Liver (tissue), 9 donors: ENCODE measurements around the gene BLNK. TPM values are rescaled to one million over a fixed set of nuclear protein-coding genes. Genes with fewer than 3 reads are reported as not detected.

ENCODE experiments used
- DNase-seq: peaks from one replicate; pipeline ENCODE4 v3.0.0-alpha.2; 2017; ENCODE audit warnings: low spot score
- H3K27ac ChIP-seq, 2 donors: one replicate each; pipeline ENCODE4 v1.7.0; 2013; ENCODE audit warnings: inconsistent platforms in 2 of 2, low read length in 2 of 2, control low read depth in 1 of 2, low read depth in 1 of 2, mild to moderate bottlenecking in 1 of 2
- H3K27me3 ChIP-seq, 4 donors: one replicate each; pipeline versions ENCODE4 v1.6.1 to v1.7.0; 2013; ENCODE audit warnings: low read length in 3 of 4, inconsistent platforms in 1 of 4, mild to moderate bottlenecking in 1 of 4, moderate library complexity in 1 of 4; ENCODE audit not compliant: control insufficient read depth in 4 of 4, insufficient read depth in 4 of 4
- H3K36me3 ChIP-seq, 4 donors: one replicate each; pipeline versions ENCODE4 v1.6.1 to v1.7.0; 2013; ENCODE audit warnings: low read length in 3 of 4, mild to moderate bottlenecking in 3 of 4, low read depth in 1 of 4, moderate library complexity in 1 of 4; ENCODE audit not compliant: control insufficient read depth in 4 of 4, insufficient read depth in 3 of 4
- H3K4me1 ChIP-seq, 4 donors: one replicate each; pipeline versions ENCODE4 v1.6.1 to v1.7.0; 2013; ENCODE audit warnings: low read length in 3 of 4, mild to moderate bottlenecking in 3 of 4, moderate library complexity in 1 of 4; ENCODE audit not compliant: control insufficient read depth in 4 of 4, insufficient read depth in 4 of 4
- H3K4me3 ChIP-seq, 3 donors: one replicate each; pipeline versions ENCODE4 v1.6.1 to v1.7.0; 2013; ENCODE audit warnings: low read length in 3 of 3, control low read depth in 1 of 3, low read depth in 1 of 3, mild to moderate bottlenecking in 1 of 3
- H3K9ac ChIP-seq, 2 donors: one replicate each; pipeline ENCODE4 v1.7.0; 2013; ENCODE audit warnings: low read length in 2 of 2, mild to moderate bottlenecking in 2 of 2, moderate library complexity in 2 of 2, control low read depth in 1 of 2, low read depth in 1 of 2
- H3K9me3 ChIP-seq, 4 donors: one replicate each; pipeline versions ENCODE4 v1.6.1 to v1.7.0; 2013; ENCODE audit warnings: low read length in 3 of 4; ENCODE audit not compliant: control insufficient read depth in 4 of 4
- ATF3 ChIP-seq: IDR thresholded peaks from 2 replicates; pipeline ENCODE4 v1.6.1; 2016; ENCODE audit warnings: antibody characterized with exemption
- CTCF ChIP-seq: fragments of 150-350 bp; IDR thresholded peaks from 2 replicates; pipeline ENCODE4 v1.5.1; 2017; ENCODE audit warnings: improper control_type of control experiment, low read depth, low read length; ENCODE audit not compliant: missing input control
- EGR1 ChIP-seq, 2 donors: IDR thresholded peaks; 2 replicates each; pipeline ENCODE4 v1.6.1; 2016 to 2018; ENCODE audit warnings: antibody characterized with exemption in 2 of 2, low read depth in 2 of 2
- FOXA2 ChIP-seq: IDR thresholded peaks from 2 replicates; pipeline ENCODE4 v1.6.1; 2016; ENCODE audit warnings: antibody characterized with exemption
- HNF4G ChIP-seq: IDR thresholded peaks from 2 replicates; pipeline ENCODE4 v1.6.1; 2016; ENCODE audit warnings: antibody characterized with exemption
- JUND ChIP-seq, 2 donors: IDR thresholded peaks; 2 replicates each; pipeline ENCODE4 v1.6.1; 2016; ENCODE audit warnings: antibody characterized with exemption in 2 of 2
- MAX ChIP-seq: IDR thresholded peaks from 2 replicates; pipeline ENCODE4 v1.6.1; 2016; ENCODE audit warnings: antibody characterized with exemption
- NR2F2 ChIP-seq: IDR thresholded peaks from 2 replicates; pipeline ENCODE4 v1.6.1; 2016; ENCODE audit warnings: antibody characterized with exemption
- RAD21 ChIP-seq, 2 donors: IDR thresholded peaks; 2 replicates each; pipeline ENCODE4 v1.6.1; 2016; ENCODE audit warnings: antibody characterized with exemption in 2 of 2, mild to moderate bottlenecking in 2 of 2
- REST ChIP-seq: IDR thresholded peaks from 2 replicates; pipeline ENCODE4 v1.6.1; 2016; ENCODE audit warnings: antibody characterized with exemption, mild to moderate bottlenecking
- RXRA ChIP-seq, 2 donors: IDR thresholded peaks; 2 replicates each; pipeline ENCODE4 v1.6.1; 2017 to 2018; ENCODE audit warnings: antibody characterized with exemption in 2 of 2, mild to moderate bottlenecking in 1 of 2
- SP1 ChIP-seq: IDR thresholded peaks from 2 replicates; pipeline ENCODE4 v1.6.1; 2018; ENCODE audit warnings: antibody characterized with exemption, mild to moderate bottlenecking
- TAF1 ChIP-seq: conservative IDR thresholded peaks from 2 replicates; pipeline ENCODE4 v1.6.1; 2016; ENCODE audit warnings: antibody characterized with exemption, mild to moderate bottlenecking
- ZBTB33 ChIP-seq: IDR thresholded peaks from 2 replicates; pipeline ENCODE4 v1.6.1; 2016; ENCODE audit warnings: antibody characterized with exemption
- WGBS: extraction: QIAGEN DNeasy Blood & Tissue Kit; methylation state at CpG from one replicate; pipeline ENCODE4 v1.1.7; 2013; 5-methylcytosine and 5-hydroxymethylcytosine counted together
- polyA plus RNA-seq, 2 donors: library from polyadenylated mRNA; stranded (reverse) in 1 of 2; unstranded in 1 of 2; fragments of 200-250 nt in 1 of 2; fragments of >200 nt in 1 of 2; fragmentation: Nextera tagmentation in 1 of 2; extraction: Ambion mirVana in 1 of 2; gene quantifications; one replicate each; pipeline versions ENCODE4 v1.2.1 to v1.2.3, GENCODE V29; 2013 to 2015
- total RNA-seq, 2 donors: library from RNA; depleted of rRNA; stranded (reverse); fragments of >200 nt; gene quantifications; one replicate each; pipeline ENCODE4 v1.2.3, GENCODE V29; 2014
- donor health status: healthy.
- donor health status: healthy.
- donor health status: healthy.
- donor health status: healthy.
- donor health status: healthy.

BLNK gene
- total and polyA plus RNA-seq, 4 donors = 3.3 to 45.2 (median 14.5) TPM

GRCh38 chr10:96188916-96189315 lies 82.5 kb downstream of the BLNK start (continued):
- TF ChIP-seq ZBTB33 = no peak
- TF ChIP-seq HNF4G = no peak
- no peak for TF ChIP-seq CTCF
- TF ChIP-seq JUND (IDR thresholded peaks at IDR 0.05) = no peak

GRCh38 chr10:96188421-96188820 lies 82.9 kb downstream of the BLNK start:
- H3K27ac ChIP-seq = no peak overlapping the region
- H3K4me1 ChIP-seq = no peaks in the 10 kb centered on the region
- no peak for DNase-seq
- 84% methylated on average over 2 of the region's 2 CpGs for WGBS
- no peak overlapping the region for H3K9ac ChIP-seq
- H3K4me3 ChIP-seq = no peak overlapping the region
- TF ChIP-seq ATF3 = no peak
- TF ChIP-seq EGR1 (IDR thresholded peaks at IDR 0.05; ENCODE audit: low read depth in 2 of 2) = no peak
- no peak for TF ChIP-seq FOXA2
- TF ChIP-seq SP1 = no peak
- no peak for TF ChIP-seq TAF1
- no peak for TF ChIP-seq RXRA (IDR thresholded peaks at IDR 0.05)
- TF ChIP-seq HNF4G = no peak
- no peak for TF ChIP-seq CTCF
- TF ChIP-seq JUND (IDR thresholded peaks at IDR 0.05) = no peak
- no peak for TF ChIP-seq REST
- no peak for TF ChIP-seq MAX
- TF ChIP-seq NR2F2 = no peak
- no peak for TF ChIP-seq RAD21 (IDR thresholded peaks at IDR 0.05)
- peaks cover 8 to 23% (median 19%) of the 10 kb centered on the region in 4 donors for H3K36me3 ChIP-seq
- H3K27me3 ChIP-seq = no peaks in the 10 kb centered on the region
- peaks cover 0 to 7% (median 5%) of the 10 kb centered on the region in 4 donors for H3K9me3 ChIP-seq
